IPS DF 6.9 (cell line): ENCODE results near the gene BLTP2.

Experiments
- DNase-seq: peaks from one replicate; pipeline ENCODE4 v3.0.0-alpha.2; 2013; ENCODE audit warnings: low read depth, low spot score
- H3K27ac ChIP-seq: one replicate; pipeline ENCODE4 v1.5.1; 2013; ENCODE audit warnings: low read length, control low read depth
- H3K27me3 ChIP-seq: 2 replicates; pipeline ENCODE4 v1.6.1; 2013; ENCODE audit warnings: mild to moderate bottlenecking, low read length; ENCODE audit not compliant: control insufficient read depth, insufficient read depth
- H3K36me3 ChIP-seq: 2 replicates; pipeline ENCODE4 v1.6.1; 2013; ENCODE audit warnings: low read length; ENCODE audit not compliant: control insufficient read depth, insufficient read depth
- H3K4me1 ChIP-seq: 2 replicates; pipeline ENCODE4 v1.6.1; 2013; ENCODE audit warnings: low read length; ENCODE audit not compliant: control insufficient read depth, insufficient read depth
- H3K4me3 ChIP-seq: 2 replicates; pipeline ENCODE4 v1.5.1; 2013; ENCODE audit warnings: mild to moderate bottlenecking, low read length
- H3K9me3 ChIP-seq: 2 replicates; pipeline ENCODE4 v1.6.1; 2013; ENCODE audit warnings: low read length, inconsistent platforms; ENCODE audit not compliant: control insufficient read depth, insufficient read depth
- WGBS: extraction: QIAGEN DNeasy Blood & Tissue Kit; methylation state at CpG from one replicate; pipeline ENCODE4 v1.1.7; 2013; ENCODE audit warnings: mixed read lengths, missing lambda C conversion rate; ENCODE audit not compliant: insufficient read length, insufficient coverage; 5-methylcytosine and 5-hydroxymethylcytosine counted together

Gene BLTP2

DNA sequence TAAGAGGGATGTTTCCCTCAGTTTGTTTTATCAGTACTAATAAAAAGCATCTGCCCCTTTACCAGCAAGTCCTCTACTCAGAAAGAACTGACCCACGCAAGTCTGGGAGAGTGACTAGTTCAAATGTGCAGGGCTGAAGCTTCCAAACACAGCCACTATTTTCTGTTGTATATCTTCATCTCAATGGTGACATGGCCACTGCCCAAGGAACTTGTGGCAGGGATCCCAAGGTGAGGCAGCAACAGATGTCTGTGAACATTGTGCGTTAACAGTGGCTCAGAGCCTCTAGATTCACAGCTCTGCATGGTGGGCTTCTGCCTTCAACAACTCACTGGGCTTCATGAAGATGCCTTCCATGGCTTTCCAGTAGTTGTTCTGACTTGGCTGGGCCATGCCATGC, 3.7 kb upstream of the BLTP2 start:
- Histone ChIP-seq H3K4me1 (peaks cover 1% of the 10 kb centered on the region; the same call in 1 of the 2 replicates), H3K27me3 (no peaks in the 10 kb centered on the region), H3K9me3 (no peaks in the 10 kb centered on the region), H3K4me3 (no peak overlapping the region), H3K27ac (no peak overlapping the region), H3K36me3 (peaks cover 6% of the 10 kb centered on the region; the same call in 1 of the 2 replicates)
- no peak for DNase-seq
- WGBS, result no CpG with 5 or more reads among the region's 2 CpGs

DNA sequence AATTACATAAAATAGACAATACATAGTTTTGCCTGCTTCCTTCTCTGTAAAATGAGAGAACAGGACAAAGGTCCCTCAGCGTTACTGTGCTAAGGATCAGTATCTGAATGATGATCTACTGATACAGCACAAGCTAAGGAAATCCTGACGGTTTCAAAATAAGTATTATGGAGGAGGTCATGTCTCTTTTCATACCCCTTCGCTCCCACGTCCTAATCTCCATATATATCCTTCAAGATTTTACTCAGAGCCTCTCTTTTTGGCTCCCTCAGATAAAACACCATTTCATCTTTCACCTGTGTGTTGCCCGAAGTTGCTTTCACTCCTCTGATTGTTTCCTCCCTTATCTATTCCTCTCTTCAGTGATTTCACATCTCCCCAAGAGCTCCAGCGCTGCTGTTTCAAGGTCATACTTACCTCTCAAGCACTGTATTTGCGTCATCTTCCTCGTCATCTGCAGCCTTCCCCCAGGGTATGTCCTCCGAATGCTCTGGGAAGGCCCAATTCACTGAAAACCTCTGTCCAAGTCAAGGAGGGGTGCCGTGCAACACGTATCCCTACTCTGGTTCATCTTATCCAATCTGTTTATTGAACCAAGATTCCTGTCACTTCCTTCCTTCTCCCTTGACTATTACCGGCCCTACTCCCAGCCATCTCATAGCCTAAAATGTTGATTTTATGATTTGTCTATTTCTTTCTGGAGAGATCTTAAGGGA, 1.2 kb upstream of the BLTP2 start:
- H3K36me3 ChIP-seq, result peaks cover 16% of the 10 kb centered on the region
- no peaks in the 10 kb centered on the region for H3K9me3 ChIP-seq
- no peak overlapping the region for H3K27ac ChIP-seq
- no peak overlapping the region for H3K4me3 ChIP-seq
- H3K27me3 ChIP-seq, result no peaks in the 10 kb centered on the region
- H3K4me1 ChIP-seq, result peaks cover 1% of the 10 kb centered on the region; the same call in 1 of the 2 replicates
- WGBS, result 100% methylated on average over 1 of the region's 12 CpGs
- DNase-seq, result no peak

DNA sequence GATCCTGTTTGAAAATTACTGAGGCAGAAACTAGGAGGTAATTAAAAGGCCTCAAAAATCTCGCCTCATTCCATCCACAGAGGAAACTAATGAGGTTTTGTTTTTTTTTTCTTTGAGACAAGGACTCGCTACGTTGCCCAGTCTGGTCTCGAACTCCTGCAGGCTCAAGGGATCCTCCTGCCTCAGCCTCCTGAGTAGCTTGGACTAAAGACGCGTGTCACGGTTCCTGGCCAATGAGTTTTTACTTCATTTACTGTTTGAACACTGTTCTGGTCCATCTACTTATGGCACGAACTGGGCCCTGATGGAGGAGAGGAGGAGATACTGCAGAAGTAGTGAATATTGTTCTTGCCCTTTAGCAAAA, 600 bp upstream of the BLTP2 start:
- H3K9me3 ChIP-seq, result no peaks in the 10 kb centered on the region

DNA sequence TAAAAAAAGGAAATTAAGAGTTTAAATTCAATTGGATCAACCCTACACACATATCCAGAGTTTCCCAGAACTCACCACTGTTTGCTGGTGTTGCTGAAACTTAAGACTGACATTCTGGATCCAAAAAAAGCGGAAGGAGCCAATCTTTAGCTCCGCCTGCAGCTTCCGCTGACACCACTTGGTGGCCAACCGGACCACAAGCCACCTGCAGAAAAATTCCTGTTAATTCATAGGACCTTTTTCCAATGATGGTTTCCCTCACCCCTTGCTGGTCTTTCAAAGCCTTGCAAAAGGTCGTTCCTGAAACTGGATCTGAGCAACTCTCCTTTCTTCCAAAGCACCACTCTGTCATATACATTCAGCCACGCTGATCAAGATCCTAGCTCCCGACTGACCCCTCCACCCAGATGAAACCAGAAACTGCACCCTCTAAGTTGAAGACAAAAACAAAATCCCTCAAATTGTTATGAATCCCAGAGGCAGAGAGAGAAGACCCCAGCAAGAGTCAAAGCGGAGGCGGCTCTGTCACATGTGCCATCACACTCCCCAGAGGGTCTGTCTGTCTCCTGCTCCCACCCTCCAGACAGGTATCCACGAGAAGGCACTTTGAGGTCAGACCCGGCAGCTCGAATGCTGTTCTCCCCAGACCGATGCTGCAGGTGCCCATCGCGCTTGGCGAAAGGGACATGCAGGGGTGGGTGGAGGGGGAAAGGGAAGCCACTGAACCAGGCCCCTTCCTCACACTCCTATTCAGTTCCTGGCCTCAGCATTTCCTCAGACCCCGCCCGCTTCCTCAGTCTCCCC, 773 bp downstream of the BLTP2 start:
- peaks cover 1% of the 10 kb centered on the region; the same call in 1 of the 2 replicates for H3K4me1 ChIP-seq
- no peaks in the 10 kb centered on the region for H3K27me3 ChIP-seq
- DNase-seq, result peak; percentile 20
- no CpG with 5 or more reads among the region's 18 CpGs for WGBS
- H3K36me3 ChIP-seq, result peaks cover 22% of the 10 kb centered on the region
- H3K27ac ChIP-seq, result no peak overlapping the region
- H3K4me3 ChIP-seq, result peak overlapping the region; percentile 79
- no peaks in the 10 kb centered on the region for H3K9me3 ChIP-seq

More for the DNA sequence above, 600 bp upstream of the BLTP2 start:
- DNase-seq, result no peak
- Histone ChIP-seq H3K4me1 (peaks cover 1% of the 10 kb centered on the region; the same call in 1 of the 2 replicates), H3K4me3 (peak overlapping the region; percentile 79; the same call in 1 of the 2 replicates), H3K27me3 (no peaks in the 10 kb centered on the region), H3K36me3 (peaks cover 16% of the 10 kb centered on the region), H3K27ac (no peak overlapping the region)
- whole genome bisulfite sequencing, result no CpG with 5 or more reads among the region's 8 CpGs

DNA sequence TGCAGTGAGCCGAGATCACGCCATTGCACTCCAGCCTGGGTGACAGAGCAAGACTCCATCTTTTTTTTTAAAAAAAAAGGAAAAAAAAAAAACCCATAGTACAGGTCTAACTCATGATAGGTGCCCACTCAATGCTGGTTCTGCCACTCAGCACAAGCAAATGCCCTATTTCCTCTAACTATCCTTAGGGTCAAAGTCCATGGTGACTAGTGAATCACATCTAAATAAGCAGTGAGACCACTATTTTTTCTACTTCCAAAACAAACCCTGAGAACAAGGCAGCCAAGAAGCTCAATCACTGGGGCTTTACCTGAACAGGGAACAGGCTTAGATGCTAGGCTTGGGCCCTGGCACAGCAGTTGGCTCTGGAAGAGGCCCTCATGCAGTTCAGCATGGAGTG, 3.4 kb downstream of the BLTP2 start:
- no CpG with 5 or more reads among the region's 2 CpGs for WGBS

DNA sequence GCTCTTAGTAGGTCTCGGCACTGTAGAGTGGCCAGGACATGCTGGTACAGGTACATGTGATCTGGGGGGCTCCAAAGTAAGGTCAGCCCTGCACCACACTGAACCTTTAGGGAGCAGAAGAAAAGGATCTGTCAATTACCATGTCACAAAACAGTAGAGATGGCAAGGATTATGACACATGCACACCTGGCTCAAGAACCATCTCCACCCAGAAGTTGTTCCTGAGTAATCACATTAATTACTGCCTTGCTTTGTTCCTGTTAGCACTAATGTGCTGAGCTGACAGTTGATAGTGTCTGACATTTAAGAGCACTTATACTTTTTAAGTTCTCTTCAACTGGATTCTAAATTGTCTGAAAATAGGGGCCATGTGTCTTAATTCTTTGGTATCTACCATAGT, 9.5 kb downstream of the BLTP2 start:
- no CpG with 5 or more reads among the region's 1 CpG for WGBS
- Histone ChIP-seq H3K27me3 (no peaks in the 10 kb centered on the region), H3K36me3 (peaks cover 60% of the 10 kb centered on the region), H3K27ac (no peak overlapping the region), H3K4me1 (no peaks in the 10 kb centered on the region), H3K9me3 (no peaks in the 10 kb centered on the region), H3K4me3 (no peak overlapping the region)
- DNase-seq, result no peak

More for the DNA sequence above, 3.4 kb downstream of the BLTP2 start:
- Histone ChIP-seq H3K27me3 (no peaks in the 10 kb centered on the region), H3K36me3 (peaks cover 33% of the 10 kb centered on the region), H3K4me3 (no peak overlapping the region), H3K9me3 (no peaks in the 10 kb centered on the region), H3K4me1 (peaks cover 1% of the 10 kb centered on the region; the same call in 1 of the 2 replicates), H3K27ac (no peak overlapping the region)
- DNase-seq, result no peak

DNA sequence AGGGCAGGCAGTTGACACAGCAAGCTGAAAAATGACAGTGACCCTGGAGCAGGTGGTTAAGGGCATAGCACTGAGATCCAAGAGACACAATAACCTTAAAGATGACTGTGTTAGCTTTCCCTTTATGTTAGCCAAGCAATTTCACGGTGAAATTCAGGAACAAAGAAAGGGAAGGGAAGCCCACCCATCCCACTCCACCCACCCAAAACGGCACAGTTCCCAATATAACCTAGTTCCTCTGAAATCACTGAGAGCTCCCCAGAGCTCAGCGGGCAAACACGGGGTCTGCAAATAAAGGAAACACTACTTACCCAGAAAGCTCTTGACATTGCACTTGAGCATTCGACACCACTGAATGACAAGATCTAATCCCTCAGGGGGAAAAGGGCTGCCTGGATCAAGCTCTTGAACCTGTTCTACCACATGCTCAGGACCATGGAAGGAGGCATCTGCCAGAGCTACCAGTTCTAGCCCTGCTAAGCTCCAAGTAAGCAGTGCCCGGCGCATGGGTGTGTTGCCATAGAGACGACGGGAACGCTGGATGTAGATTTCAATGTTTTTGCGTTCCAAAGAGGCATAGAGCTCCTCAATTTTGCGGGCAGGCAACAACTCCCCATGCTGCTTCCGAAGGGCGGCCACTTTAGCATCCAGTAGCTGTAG, 10.6 kb downstream of the BLTP2 start:
- peaks cover 54% of the 10 kb centered on the region for H3K36me3 ChIP-seq

DNA sequence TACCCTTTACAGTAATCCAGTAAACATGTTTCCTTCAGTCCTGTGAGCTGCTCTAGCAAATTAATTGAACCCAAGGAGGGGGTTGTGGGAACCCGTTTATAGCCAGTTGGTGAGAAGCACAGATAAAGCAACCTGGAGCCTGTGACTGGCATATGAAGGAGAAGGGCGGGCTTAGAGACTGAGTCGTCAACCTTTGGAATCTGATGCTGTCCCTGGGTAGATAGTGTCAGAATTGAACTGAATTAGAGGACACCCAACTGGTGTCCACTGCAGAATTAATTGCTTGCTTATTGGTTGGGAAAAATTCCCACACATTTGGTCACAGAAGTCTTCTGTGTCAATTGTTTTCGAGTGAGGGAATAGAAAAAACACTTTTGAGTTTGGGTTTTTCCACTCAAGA, 18.1 kb downstream of the BLTP2 start:
- no peak overlapping the region for H3K4me3 ChIP-seq
- peaks cover 19% of the 10 kb centered on the region for H3K36me3 ChIP-seq
- no peaks in the 10 kb centered on the region for H3K9me3 ChIP-seq
- H3K27ac ChIP-seq, result no peak overlapping the region
- DNase-seq, result no peak
- no peaks in the 10 kb centered on the region for H3K4me1 ChIP-seq
- no CpG with 5 or more reads among the region's 4 CpGs for WGBS
- no peaks in the 10 kb centered on the region for H3K27me3 ChIP-seq

More for the DNA sequence above, 10.6 kb downstream of the BLTP2 start:
- H3K4me1 ChIP-seq, result no peaks in the 10 kb centered on the region
- H3K4me3 ChIP-seq, result no peak overlapping the region
- H3K27me3 ChIP-seq, result no peaks in the 10 kb centered on the region
- no peak overlapping the region for H3K27ac ChIP-seq
- DNase-seq, result no peak
- WGBS, result no CpG with 5 or more reads among the region's 14 CpGs
- no peaks in the 10 kb centered on the region for H3K9me3 ChIP-seq

DNA sequence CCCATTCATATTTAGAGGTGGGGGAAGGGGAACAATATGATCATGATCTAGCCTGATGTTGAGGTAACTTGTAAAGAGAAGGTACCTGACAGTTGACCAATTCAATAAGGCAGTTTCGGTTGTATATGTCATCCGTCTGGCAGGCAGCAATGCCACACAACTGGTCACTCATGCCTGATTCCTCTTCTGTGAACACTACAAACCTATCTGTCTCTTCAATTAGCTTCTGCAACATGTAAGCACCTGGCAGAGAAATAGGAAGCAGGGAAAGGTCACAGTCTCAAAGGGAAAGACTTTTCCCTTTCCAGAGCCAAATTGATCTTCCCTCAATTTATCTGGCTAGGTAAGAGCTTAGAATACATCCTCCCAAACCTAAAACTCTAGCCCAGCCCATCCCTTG, 20.8 kb downstream of the BLTP2 start:
- no peaks in the 10 kb centered on the region for H3K4me1 ChIP-seq
- H3K4me3 ChIP-seq, result no peak overlapping the region
- no peaks in the 10 kb centered on the region for H3K27me3 ChIP-seq
- H3K27ac ChIP-seq, result no peak overlapping the region
- no peaks in the 10 kb centered on the region for H3K9me3 ChIP-seq
- H3K36me3 ChIP-seq, result peaks cover 30% of the 10 kb centered on the region
- DNase-seq, result no peak
- no CpG with 5 or more reads among the region's 2 CpGs for WGBS

DNA sequence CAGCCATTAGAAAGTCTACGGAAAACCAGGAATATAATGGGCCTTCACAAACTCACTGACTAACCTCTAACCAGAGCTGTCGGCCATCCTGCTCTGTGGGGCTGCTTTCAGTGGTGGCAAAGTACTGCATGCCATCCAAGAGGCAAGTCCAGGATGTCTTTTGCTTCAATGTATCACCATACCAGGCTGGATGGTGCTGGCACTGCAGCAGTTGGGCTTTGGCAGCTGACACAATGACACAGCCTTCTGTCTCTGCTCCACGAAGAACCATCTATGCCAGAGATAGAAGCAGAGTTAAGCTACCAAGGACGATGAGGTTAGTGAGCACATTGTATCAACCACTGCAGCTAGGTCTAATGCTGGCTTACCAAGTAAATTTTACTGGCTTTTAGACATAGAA, 21.3 kb downstream of the BLTP2 start:
- no peak for DNase-seq
- H3K27me3 ChIP-seq, result no peaks in the 10 kb centered on the region
- H3K9me3 ChIP-seq, result no peaks in the 10 kb centered on the region
- no peak overlapping the region for H3K4me3 ChIP-seq
- no peak overlapping the region for H3K27ac ChIP-seq
- WGBS, result no CpG with 5 or more reads among the region's 4 CpGs
- H3K4me1 ChIP-seq, result no peaks in the 10 kb centered on the region
- H3K36me3 ChIP-seq, result peaks cover 33% of the 10 kb centered on the region
